ENCODE measurements around the gene ATP5MC2. TPM values are rescaled to one million over a fixed set of nuclear protein-coding genes. Genes with fewer than 3 reads are reported as not detected.

ATP5MC2 gene
- polyA plus RNA-seq, 2 of the 4 experiments (the other 2 are of a cell fraction) = 402 to 540 TPM

GRCh38 chr12:53722450-53723041 is 46.7 kb upstream of the ATP5MC2 start:
- DNase-seq (ENCODE audit: low read depth in 1 of 2, low spot score in 1 of 2) (no peak), ATAC-seq (no peak), FAIRE-seq (no peak)
- Histone ChIP-seq H3K4me1 (peaks cover 8% of the 10 kb centered on the region), H3K9me3 (no peaks in the 10 kb centered on the region), H3K4me3 (no peak overlapping the region), H3K4me2 (no peak overlapping the region), H3K27ac (no peak overlapping the region)
- ChIA-PET POLR2A (interaction anchor here (1.3 kb wide), 1 partner anchor 47 kb away, joined by 3 read pairs; the partner anchor contains the start of gene ATP5MC2), CTCF (interaction anchor here (0.7 to 20.4 kb wide), 7 partner anchors 9 to 179 kb away, joined by 3 to 447 read pairs (median 4); partner anchors contain the start of gene ATP5MC2)
- WGBS (ENCODE audit: missing lambda C conversion rate) = 88% methylated on average over 3 of the region's 3 CpGs
- no peak for TF ChIP-seq POLR2AphosphoS2 (conservative IDR thresholded peaks at IDR 0.05; ENCODE audit: low read length)
- no peak for TF ChIP-seq CHD4 (IDR thresholded peaks at IDR 0.05; ENCODE audit: borderline replicate concordance)
- TF ChIP-seq USF2 (IDR thresholded peaks at IDR 0.05) = no peak
- no peak for TF ChIP-seq EHF (CRISPR knock-in tag; IDR thresholded peaks at IDR 0.05)
- TF ChIP-seq, protein P1, sequence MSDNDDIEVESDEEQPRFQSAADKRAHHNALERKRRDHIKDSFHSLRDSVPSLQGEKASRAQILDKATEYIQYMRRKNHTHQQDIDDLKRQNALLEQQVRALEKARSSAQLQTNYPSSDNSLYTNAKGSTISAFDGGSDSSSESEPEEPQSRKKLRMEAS (IDR thresholded peaks at IDR 0.05) = no peak
- no peak for TF ChIP-seq HOXA7 (CRISPR knock-in tag; IDR thresholded peaks at IDR 0.05)
- TF ChIP-seq, protein P2, sequence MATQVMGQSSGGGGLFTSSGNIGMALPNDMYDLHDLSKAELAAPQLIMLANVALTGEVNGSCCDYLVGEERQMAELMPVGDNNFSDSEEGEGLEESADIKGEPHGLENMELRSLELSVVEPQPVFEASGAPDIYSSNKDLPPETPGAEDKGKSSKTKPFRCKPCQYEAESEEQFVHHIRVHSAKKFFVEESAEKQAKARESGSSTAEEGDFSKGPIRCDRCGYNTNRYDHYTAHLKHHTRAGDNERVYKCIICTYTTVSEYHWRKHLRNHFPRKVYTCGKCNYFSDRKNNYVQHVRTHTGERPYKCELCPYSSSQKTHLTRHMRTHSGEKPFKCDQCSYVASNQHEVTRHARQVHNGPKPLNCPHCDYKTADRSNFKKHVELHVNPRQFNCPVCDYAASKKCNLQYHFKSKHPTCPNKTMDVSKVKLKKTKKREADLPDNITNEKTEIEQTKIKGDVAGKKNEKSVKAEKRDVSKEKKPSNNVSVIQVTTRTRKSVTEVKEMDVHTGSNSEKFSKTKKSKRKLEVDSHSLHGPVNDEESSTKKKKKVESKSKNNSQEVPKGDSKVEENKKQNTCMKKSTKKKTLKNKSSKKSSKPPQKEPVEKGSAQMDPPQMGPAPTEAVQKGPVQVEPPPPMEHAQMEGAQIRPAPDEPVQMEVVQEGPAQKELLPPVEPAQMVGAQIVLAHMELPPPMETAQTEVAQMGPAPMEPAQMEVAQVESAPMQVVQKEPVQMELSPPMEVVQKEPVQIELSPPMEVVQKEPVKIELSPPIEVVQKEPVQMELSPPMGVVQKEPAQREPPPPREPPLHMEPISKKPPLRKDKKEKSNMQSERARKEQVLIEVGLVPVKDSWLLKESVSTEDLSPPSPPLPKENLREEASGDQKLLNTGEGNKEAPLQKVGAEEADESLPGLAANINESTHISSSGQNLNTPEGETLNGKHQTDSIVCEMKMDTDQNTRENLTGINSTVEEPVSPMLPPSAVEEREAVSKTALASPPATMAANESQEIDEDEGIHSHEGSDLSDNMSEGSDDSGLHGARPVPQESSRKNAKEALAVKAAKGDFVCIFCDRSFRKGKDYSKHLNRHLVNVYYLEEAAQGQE (IDR thresholded peaks at IDR 0.05) = no peak
- no peak for TF ChIP-seq RCOR1 (IDR thresholded peaks at IDR 0.05; ENCODE audit: low read depth, low read length)
- TF ChIP-seq JUN (IDR thresholded peaks at IDR 0.05) = no peak
- no peak for TF ChIP-seq POLR2A (IDR thresholded peaks at IDR 0.05; ENCODE audit: low read length)
- TF ChIP-seq BCL3 (IDR thresholded peaks at IDR 0.05) = no peak
- TF ChIP-seq TFCP2L1 (CRISPR knock-in tag; IDR thresholded peaks at IDR 0.05) = no peak
- no peak for TF ChIP-seq RFX5 (IDR thresholded peaks at IDR 0.05)

GRCh38 chr12:53720946-53721345 is 45.1 kb upstream of the ATP5MC2 start:
- Histone ChIP-seq H3K4me1 (peaks cover 1% of the 10 kb centered on the region), H3K4me2 (no peak overlapping the region), H3K9me3 (no peaks in the 10 kb centered on the region), H3K27ac (no peak overlapping the region), H3K4me3 (no peak overlapping the region)
- TF ChIP-seq KDM1A (IDR thresholded peaks at IDR 0.05; ENCODE audit: low read depth) (no peak), ZC3H11A (IDR thresholded peaks at IDR 0.05) (no peak), HEYL (CRISPR knock-in tag; IDR thresholded peaks at IDR 0.05) (no peak), TP53 (CRISPR knock-in tag; IDR thresholded peaks at IDR 0.05) (no peak), PHF8 (IDR thresholded peaks at IDR 0.05; ENCODE audit: borderline replicate concordance, low read depth) (no peak), SREBF2 (IDR thresholded peaks at IDR 0.05) (no peak), CHD2 (IDR thresholded peaks at IDR 0.05; ENCODE audit: low read length, partially characterized antibody) (no peak), FOXS1 (CRISPR knock-in tag; IDR thresholded peaks at IDR 0.05) (no peak), RNF2 (IDR thresholded peaks at IDR 0.05; ENCODE audit: borderline replicate concordance, low read depth) (no peak), RAD21 (conservative IDR thresholded peaks at IDR 0.05 in 1 of 2, IDR thresholded peaks at IDR 0.05 in 1 of 2) (no peak), EHMT2 (IDR thresholded peaks at IDR 0.05; ENCODE audit: low read depth) (no peak), SMC3 (IDR thresholded peaks at IDR 0.05) (no peak), HDAC2 (IDR thresholded peaks at IDR 0.05) (no peak), KDM5A (IDR thresholded peaks at IDR 0.05) (no peak), NPAS2 (CRISPR knock-in tag; IDR thresholded peaks at IDR 0.05; ENCODE audit: borderline replicate concordance) (no peak), CEBPB (IDR thresholded peaks at IDR 0.05) (no peak), NFE2L2 (conservative IDR thresholded peaks at IDR 0.05; ENCODE audit: low read length) (no peak), MYC (IDR thresholded peaks at IDR 0.05; ENCODE audit: borderline replicate concordance, low read length) (no peak), FOSB (CRISPR knock-in tag; IDR thresholded peaks at IDR 0.05) (no peak), NR3C1 (IDR thresholded peaks at IDR 0.05) (no peak)
- no peak for ATAC-seq
- WGBS (ENCODE audit: missing lambda C conversion rate) = 54% methylated on average over 1 of the region's 1 CpG
- no peak for DNase-seq (ENCODE audit: low read depth in 1 of 2, low spot score in 1 of 2)
- CTCF ChIA-PET = interaction anchor here (0.6 to 20.4 kb wide), 6 partner anchors 11 to 60 kb away, joined by 3 to 447 read pairs (median 4); no protein-coding TSS in a partner anchor
- no peak for FAIRE-seq
- POLR2A ChIA-PET = no interaction called here

Measured in A549 (cell line).